Fibroblast of mammary gland (primary cell): ENCODE data around the gene SFT2D3.

Experiments
- DNase-seq: peaks from one replicate; pipeline ENCODE4 v3.0.0-alpha.2; 2010; ENCODE audit warnings: low read depth
- H3K4me3 ChIP-seq: 2 replicates; pipeline ENCODE4 v1.5.1; 2011; ENCODE audit warnings: low read depth, mild to moderate bottlenecking, low read length, moderate library complexity; ENCODE audit not compliant: control insufficient read depth
- TF ChIP-seq, protein P1 (sequence below): conservative IDR thresholded peaks from 2 replicates; pipeline ENCODE4 v1.5.1; 2011; ENCODE audit warnings: low read depth, low read length, inconsistent platforms; ENCODE audit not compliant: control insufficient read depth, insufficient read depth

SFT2D3 gene

DNA sequence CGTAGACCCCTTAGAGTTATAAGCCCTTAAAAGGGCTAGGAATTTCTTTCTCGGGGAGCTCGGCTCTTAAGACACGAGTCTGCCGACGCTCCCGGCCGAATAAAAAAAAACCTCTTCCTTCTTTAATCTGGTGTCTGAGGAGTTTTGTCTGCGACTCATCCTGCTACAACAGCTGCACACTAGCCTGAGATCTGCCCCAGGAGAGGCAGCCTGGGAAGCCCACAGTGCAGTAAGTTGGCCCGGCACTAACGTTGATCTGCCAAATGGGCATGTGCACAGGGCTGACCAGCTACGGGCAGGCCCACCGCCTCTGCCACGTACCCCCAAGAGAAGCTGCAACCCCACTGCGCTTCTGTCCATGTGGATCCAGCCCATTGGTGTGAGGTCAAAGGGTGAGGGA is 17.5 kb upstream of the SFT2D3 start:
- H3K4me3 ChIP-seq: no peak overlapping the region
- TF ChIP-seq, protein P1, sequence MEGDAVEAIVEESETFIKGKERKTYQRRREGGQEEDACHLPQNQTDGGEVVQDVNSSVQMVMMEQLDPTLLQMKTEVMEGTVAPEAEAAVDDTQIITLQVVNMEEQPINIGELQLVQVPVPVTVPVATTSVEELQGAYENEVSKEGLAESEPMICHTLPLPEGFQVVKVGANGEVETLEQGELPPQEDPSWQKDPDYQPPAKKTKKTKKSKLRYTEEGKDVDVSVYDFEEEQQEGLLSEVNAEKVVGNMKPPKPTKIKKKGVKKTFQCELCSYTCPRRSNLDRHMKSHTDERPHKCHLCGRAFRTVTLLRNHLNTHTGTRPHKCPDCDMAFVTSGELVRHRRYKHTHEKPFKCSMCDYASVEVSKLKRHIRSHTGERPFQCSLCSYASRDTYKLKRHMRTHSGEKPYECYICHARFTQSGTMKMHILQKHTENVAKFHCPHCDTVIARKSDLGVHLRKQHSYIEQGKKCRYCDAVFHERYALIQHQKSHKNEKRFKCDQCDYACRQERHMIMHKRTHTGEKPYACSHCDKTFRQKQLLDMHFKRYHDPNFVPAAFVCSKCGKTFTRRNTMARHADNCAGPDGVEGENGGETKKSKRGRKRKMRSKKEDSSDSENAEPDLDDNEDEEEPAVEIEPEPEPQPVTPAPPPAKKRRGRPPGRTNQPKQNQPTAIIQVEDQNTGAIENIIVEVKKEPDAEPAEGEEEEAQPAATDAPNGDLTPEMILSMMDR: no peak
- DNase-seq: no peak

DNA sequence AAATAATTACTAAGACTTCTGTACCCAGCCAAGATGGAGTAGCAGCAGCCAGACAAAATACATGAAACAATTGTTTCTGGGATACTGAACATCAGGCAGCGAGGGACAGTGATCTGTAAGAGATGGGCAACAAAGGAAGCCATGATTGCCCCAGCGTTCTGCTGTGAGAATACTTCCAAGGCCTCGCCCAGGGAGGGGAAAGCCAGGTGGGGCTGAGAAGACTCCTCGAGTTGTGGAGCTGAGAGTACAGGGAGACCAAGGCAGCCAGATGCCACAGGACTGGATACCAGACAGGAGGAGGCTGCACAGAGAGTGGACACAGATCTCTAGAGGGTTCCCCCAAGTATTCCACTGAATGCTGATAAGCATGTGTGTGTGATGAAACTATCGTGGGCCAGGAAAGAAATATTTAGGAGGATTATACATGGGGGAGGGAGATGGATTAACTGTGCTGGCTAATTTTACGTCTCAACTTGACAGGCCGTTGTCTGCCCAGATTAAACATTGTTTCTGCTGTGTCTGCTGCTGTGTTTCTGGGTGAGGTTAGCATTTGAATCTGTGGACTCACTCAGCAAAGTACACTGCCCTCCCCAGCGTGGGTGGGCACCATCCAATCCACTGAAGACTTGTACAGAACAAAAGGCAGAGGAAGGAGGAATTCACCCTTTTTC is 15.8 kb upstream of the SFT2D3 start:
- no peak for DNase-seq
- TF ChIP-seq, protein P1: no peak
- H3K4me3 ChIP-seq: no peak overlapping the region

DNA sequence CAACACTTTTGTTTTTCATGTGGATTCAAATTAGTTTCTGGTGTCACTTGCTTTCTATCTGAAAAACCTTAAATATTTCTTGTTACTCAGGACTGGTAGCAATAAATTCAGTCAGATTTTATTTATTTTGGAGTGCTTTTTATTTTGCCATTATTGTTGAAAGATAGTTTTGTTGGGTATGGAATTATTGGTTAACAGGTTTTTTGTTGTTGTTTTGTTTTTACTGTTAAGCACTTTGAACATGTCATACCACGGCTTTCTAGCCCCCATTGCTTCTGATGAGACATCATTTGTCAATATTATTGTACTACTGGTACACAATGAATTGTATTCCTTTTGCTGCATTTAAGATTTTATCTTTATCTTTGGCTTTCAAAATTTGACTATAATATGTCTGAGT is 12.9 kb upstream of the SFT2D3 start:
- no peak overlapping the region for H3K4me3 ChIP-seq
- TF ChIP-seq, protein P1: no peak
- no peak for DNase-seq

DNA sequence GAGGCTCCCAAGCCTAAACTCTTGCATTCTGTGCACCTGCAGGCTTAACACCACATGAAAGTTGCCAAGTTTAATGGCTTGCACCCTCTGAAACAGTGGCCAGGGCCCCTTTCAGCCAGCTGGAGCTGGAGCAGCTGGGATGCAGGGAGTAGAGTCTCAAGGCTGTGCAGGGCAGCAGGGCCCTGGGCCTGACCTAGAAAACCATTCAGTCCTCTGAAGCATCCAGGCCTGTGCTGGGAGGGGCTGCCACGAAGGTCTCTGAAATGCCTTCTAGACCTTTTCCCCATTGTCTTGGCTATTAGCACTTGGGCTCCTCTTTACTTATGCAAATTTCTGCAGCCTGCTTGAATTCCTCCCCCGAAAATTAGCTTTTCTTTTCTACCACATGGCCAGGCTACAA is 10.6 kb upstream of the SFT2D3 start:
- DNase-seq: no peak
- no peak overlapping the region for H3K4me3 ChIP-seq
- TF ChIP-seq, protein P1: no peak

DNA sequence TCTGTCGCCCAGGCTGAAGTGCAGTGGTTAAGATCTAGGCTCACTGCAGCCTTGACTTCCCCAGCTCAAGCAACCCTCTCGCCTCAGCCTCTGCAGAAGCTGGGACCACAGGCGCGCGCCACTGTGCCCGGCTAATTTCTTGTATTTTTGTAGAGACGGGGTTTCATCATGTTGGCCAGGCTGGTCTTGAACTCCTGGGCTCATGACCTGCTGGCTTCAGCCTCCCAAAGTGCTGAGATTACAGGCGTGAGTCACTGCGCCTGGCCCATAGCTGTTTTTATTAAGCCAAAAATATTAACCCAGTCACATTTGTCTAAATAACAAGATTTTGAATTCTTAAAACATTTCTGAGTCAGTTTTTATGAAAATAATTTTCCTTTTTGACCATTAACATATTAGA is 6.3 kb upstream of the SFT2D3 start:
- H3K4me3 ChIP-seq: no peak overlapping the region
- TF ChIP-seq, protein P1: no peak
- DNase-seq: peak; percentile 43

DNA sequence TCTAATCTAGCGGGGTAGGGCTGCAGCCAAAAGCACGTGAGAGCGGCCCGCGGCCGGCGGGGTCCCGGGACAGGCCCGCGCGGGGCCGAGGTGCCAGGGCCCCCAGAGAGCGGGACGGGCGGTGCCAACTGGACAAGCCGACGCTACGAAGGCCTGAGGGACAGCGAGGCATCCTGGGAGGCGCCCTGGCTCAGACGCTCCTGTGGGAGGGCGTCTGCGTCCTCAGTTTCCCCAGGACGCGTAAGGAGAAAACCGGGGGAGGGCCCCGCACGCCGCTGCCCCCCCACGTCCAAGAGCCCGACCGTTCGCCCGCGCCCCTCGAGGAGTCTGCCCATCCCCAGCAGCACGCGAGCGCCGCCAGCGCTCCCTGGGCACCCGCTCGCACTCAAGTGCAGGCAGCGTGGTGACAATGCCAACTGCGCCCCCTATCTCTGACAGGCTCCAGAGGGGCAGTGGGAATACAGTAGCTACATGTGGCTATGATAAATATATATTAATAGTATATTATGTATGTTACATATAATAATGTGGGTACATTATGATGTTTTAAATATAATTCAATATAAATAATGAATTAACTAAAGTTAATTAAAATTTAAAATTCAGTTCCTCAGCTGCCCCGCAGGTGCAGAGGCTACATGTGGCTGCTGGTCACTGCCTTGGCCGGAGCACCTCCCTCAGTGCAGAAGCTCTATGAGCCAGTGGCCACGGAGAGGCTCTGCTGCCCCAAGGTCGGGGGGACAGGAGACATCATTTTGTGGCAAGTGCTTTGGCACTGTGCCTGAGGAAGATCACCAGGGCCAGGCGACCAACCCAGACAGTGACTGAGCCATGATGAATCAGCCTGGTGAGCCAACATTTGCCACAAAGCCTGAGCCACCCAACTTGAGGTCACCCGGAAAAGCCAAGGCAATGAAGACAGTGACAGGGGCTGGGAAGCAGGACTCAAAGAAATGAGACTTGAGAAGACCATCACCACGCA is 5.5 kb upstream of the SFT2D3 start:
- TF ChIP-seq, protein P1: peak; percentile 31
- DNase-seq: peak; percentile 38
- H3K4me3 ChIP-seq: no peak overlapping the region
